MG63 (cell line): ENCODE measurements around the gene ARHGAP27. TPM values are rescaled to one million over a fixed set of nuclear protein-coding genes. Genes with fewer than 3 reads are reported as not detected.
"Not testable (repeated sequence)": the region's sequence is repeated elsewhere in the genome, so short reads cannot be mapped to it uniquely, and the experiment has no call there.

Source experiments
- DNase-seq: peaks from one replicate; pipeline ENCODE4 v3.0.0-alpha.2; 2020
- H3K27me3 ChIP-seq: fragments of 250-450 bp; sonication (Bioruptor Pico); 2 replicates; pipeline ENCODE4 v1.5.1; 2020; ENCODE audit warnings: mild to moderate bottlenecking, moderate library complexity
- H3K36me3 ChIP-seq: fragments of 250-450 bp; sonication (Bioruptor Pico); 2 replicates; pipeline ENCODE4 v1.5.1; 2020; ENCODE audit warnings: mild to moderate bottlenecking, moderate library complexity
- H3K4me3 ChIP-seq: fragments of 250-450 bp; sonication (Bioruptor Pico); 2 replicates; pipeline ENCODE4 v1.5.1; 2020; ENCODE audit warnings: mild to moderate bottlenecking, moderate library complexity
- H3K9me3 ChIP-seq: fragments of 250-450 bp; sonication (Bioruptor Pico); 2 replicates; pipeline ENCODE4 v1.5.1; 2020; ENCODE audit warnings: mild to moderate bottlenecking, moderate library complexity
- total RNA-seq: library from RNA; depleted of rRNA; stranded (reverse); fragments of >200 nt; shearing (Covaris generic); gene quantifications from 2 replicates; pipeline ENCODE4 v1.2.3, GENCODE V29; 2014; ENCODE audit warnings: low replicate concordance; rRNA removed

The ARHGAP27 gene, protein sequence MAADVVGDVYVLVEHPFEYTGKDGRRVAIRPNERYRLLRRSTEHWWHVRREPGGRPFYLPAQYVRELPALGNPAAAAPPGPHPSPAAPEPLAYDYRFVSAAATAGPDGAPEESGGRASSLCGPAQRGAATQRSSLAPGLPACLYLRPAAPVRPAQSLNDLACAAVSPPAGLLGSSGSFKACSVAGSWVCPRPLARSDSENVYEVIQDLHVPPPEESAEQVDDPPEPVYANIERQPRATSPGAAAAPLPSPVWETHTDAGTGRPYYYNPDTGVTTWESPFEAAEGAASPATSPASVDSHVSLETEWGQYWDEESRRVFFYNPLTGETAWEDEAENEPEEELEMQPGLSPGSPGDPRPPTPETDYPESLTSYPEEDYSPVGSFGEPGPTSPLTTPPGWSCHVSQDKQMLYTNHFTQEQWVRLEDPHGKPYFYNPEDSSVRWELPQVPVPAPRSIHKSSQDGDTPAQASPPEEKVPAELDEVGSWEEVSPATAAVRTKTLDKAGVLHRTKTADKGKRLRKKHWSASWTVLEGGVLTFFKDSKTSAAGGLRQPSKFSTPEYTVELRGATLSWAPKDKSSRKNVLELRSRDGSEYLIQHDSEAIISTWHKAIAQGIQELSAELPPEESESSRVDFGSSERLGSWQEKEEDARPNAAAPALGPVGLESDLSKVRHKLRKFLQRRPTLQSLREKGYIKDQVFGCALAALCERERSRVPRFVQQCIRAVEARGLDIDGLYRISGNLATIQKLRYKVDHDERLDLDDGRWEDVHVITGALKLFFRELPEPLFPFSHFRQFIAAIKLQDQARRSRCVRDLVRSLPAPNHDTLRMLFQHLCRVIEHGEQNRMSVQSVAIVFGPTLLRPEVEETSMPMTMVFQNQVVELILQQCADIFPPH
- 0.07 and 1.5 TPM in 2 replicates for total RNA-seq

DNA sequence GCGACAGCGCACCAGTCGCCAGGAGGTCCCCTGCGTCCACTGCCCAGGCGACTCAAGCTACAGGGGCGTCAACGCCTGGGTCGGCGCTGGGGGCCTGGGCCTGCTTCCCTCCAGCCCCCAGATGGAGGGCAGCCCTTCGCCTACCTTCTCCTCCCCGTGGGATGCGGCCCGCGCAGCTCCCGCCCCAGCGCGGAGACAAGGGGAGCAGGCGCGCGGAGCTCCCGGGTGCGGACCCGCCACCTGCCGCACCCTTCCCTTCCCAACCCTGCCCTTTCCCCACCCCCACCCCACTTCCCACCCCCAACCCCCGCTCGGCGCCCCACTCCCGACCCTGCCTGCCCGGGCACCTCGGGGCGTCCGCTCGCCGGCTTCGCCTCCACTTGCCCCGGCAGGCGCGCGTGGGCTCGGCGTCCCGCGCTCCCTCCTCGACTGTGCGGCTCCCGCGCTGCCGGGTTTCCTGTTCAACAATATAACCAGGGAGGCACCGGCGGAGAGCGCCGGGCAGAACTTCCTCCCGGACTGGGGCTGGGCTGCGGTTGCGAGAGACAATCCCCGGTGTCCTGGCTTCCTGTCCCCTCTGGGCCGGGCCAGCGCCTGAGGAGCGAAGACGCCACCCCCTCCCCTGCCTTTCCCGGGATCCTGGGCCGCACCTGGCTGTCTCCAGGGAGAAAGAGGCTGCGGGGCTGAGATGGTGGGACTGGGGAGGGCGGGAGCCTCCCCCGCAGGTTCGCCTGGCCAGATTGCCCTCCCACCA lies at the start of gene ARHGAP27:
Gene ARHGAP27 (minus strand): TSS at position 466 of the 754 bp plus-strand sequence. CDS start 2,591 bp downstream, outside the sequence.
- Histone ChIP-seq H3K27me3 (no peaks in the 10 kb centered on the region; the same call in 1 of the 2 replicates), H3K36me3 (no peaks in the 10 kb centered on the region), H3K4me3 (no peak within 1 kb of the TSS), H3K9me3 (no peaks in the 10 kb centered on the region)
- DNase-seq: no peak

DNA sequence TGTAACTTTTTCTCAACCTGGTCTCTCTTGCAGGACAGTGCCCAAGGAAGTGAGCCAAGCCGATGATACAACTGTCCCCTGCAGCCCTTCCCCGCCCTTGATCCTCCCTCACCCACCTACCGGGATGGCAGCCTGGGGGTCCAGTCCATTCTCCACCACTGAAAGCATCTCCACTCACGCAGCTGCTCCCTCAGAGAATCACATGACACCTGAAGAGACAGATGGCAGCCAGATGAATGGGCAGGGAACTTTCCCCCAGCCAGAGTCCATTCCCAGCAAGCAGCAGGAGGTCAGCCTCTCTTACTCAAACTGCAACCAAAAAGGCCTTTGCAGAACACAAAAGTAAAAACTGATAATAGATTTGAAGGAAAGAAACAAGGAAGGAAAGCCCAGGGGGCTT lies 49.6 kb upstream of the ARHGAP27 start:
- not testable (repeated sequence) for H3K4me3 ChIP-seq, DNase-seq, H3K9me3 ChIP-seq, H3K27me3 ChIP-seq, H3K36me3 ChIP-seq

DNA sequence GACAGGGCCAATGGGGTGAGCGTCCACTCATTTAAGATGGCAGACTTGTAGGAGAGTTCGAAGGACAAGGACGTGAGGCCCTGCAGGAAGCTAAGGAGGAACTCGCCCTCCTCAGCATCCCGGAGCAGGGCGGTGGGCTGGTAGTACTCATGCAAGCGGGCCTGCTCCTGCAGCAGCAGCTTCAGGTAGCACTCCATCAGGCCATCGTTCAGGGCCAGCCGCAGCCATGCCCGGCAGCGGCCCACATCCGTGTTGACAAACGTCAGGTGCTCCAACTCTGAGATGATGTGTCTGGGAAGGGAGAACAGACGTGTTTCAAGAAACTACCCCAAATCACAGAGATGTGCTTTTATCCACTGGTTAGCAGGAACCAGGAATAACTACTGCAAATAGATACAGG lies 42.8 kb upstream of the ARHGAP27 start:
- H3K27me3 ChIP-seq, H3K36me3 ChIP-seq, H3K9me3 ChIP-seq, H3K4me3 ChIP-seq, DNase-seq: not testable (repeated sequence)

DNA sequence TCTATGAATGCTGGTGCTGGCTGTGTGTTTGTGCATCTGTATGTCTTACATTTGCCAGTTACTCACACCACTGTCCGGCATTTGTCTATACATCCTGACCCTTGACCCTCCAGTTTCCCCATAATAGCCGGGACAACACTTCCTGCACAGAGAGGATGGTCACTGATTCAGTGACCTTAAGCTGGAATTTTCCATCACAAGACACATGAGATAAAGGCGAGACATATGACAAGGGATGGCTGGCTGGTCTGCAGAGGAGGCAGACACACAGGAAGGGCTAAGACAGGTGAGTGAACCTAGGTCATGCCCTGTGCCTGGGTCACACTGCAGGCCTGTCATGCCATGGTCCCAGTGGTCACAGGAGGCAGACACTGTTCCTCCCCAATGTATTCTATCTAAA lies 39.6 kb upstream of the ARHGAP27 start:
- H3K4me3 ChIP-seq, H3K27me3 ChIP-seq, H3K9me3 ChIP-seq, H3K36me3 ChIP-seq, DNase-seq: not testable (repeated sequence)

DNA sequence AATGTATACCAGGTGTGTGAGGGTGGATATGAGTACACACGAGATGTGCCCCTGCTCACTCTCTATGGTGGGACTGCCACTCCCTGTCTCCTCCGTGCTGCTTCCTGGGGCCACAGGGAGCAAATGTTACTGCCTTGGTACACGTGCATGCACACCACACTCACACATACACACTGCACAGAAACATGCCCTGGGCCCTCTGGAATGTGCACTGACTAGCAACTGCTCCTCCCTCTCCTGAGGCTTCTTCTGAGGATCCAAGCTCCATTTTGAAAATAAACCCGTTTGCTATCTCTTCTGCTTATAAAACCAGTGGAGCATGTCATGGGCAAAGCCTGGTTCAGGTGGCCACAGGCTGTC lies 36.5 kb upstream of the ARHGAP27 start:
- DNase-seq, H3K27me3 ChIP-seq, H3K36me3 ChIP-seq, H3K9me3 ChIP-seq, H3K4me3 ChIP-seq: not testable (repeated sequence)

DNA sequence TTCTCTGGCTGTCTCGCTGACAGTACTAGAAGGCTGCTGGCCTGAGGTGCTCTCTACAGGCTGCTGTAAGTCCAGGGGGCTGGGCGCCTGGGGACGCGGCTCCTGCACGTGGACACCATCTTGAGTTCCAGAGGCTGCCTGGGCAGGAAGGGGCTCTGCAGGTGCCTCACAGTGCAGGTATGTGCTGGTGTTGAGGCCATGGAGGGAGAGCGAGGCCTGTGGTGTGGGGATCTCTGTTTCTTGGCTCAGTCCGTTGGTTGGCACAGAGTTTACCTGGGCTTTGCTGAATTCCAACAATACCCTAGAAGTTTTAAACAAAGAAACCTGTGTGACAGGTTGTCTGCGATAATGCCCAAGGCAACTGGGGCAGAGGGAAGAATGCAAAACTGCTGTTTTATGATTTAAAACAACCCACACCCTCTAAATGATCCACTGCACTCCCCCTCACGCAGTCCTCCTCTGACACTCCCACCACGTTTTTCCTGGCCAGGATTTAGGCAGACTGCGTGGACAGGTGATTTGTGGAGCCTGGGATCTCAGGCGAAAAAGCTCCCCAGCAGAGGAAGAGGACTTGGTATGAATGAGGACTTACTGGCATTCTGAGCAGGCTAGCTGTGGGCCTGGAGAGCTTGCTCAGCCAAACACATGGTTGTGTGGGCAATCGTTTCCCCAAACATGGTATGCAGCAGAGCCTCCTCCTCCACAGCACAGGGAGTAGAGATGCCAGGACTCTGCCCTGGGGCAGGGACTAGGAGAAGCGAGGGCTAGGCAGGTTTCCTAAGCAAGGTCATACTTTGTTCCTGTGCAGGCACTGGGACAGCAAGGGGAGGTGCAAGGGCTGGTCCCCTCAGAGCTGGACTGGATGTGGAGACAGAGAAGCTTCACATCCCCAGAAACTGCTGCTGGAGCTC lies 35.9 kb upstream of the ARHGAP27 start:
- not testable (repeated sequence) for H3K27me3 ChIP-seq, DNase-seq, H3K4me3 ChIP-seq, H3K9me3 ChIP-seq, H3K36me3 ChIP-seq

DNA sequence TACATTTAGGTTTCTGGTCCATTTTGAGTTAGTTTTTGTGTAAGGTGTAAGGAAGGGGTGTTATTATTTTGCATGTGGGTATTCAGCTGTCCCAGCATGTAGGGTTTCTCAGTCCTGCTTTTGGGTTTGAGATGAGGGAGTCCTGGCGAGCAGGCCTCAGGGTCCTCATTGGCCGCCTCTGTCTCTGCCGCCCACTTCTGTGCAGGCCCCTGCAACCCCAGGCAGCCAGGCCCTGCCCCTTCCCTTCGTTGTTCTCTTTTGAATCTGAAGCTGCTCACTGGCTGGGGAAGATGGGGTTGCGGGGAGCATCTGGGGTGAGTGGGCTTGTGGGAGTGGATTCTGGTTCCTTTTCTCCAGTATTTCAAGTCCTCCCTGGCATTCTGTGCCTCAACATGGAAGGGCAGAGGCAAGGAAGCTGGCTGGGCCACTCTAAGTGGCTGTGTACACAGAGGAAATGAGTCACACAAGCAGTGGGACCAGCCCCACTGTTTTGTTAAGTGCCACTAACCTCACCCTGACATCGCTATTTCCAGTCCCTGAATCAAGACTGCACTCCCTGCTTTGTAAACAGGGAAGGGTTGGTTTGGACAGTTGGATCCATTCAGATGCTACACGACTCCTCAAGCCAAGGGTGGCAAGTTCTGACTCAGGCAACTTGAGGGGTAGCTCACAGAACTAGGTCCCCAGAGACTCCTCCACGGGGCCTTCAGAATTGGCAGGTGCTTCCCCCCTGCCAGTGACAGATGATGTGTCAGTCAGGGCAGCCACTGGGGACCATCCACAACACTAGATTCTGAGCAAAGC lies 29.1 kb upstream of the ARHGAP27 start:
- peak; percentile 39 for DNase-seq
- H3K27me3 ChIP-seq, H3K9me3 ChIP-seq, H3K36me3 ChIP-seq, H3K4me3 ChIP-seq: not testable (repeated sequence)

DNA sequence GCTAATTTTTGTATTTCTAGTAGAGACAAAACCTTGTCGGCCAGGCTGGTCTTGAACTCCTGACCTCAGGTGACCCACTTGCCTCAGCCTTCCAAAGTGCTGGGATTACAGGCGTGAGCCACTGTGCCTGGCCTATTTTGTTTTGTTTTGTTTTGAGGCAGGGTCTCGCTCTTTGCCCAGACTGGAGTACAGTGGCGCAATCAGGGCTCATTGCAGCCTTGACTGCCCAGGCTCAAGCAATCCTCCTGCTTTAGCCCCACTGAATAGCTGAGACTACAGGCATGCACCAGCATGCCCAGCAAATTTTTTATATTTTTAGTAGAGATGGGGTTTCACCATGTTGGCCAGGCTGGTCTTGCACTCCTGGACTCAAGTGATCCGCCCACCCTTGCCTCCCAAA lies 27.8 kb upstream of the ARHGAP27 start:
- H3K36me3 ChIP-seq, DNase-seq, H3K9me3 ChIP-seq, H3K27me3 ChIP-seq, H3K4me3 ChIP-seq: not testable (repeated sequence)

DNA sequence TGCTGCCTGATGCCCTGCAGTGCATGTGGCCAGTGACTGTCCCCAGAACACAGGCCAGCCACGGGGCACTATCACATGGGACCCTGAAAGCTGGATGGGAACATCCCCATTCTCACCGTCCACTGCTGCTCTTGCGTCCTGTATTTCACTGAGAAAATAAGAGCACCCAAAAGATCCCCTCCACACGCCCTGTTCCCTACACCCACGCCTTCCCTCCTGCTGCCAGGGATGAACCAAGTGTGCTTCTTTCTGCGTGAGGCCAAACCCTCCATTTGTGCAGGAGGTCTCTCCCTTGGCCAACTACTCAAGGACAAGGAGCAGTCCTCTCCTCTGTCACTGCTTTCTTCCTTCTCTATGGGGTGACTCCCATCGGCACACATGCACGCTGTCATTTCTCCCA lies 21.7 kb upstream of the ARHGAP27 start:
- not testable (repeated sequence) for H3K9me3 ChIP-seq, H3K4me3 ChIP-seq, H3K27me3 ChIP-seq, H3K36me3 ChIP-seq, DNase-seq

DNA sequence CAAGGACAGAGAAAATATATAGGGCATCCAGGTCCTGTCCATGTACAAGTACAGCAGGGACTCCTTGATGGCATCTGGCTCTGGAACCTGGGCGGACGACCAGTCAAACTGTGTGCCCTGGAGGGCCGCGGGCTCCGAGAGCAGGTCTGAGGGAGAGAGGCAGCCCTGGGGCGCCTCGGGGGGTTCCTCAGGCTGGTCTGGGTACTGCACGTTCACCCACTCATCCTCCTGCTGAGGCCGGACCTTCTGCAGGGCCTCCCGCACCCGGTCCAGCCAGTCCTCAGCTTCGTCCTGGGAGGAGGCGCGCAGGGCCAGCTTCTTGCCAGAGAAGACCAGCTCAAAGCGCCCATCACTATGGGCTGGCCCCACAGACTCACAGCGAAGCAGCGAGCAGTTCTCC lies 21.1 kb upstream of the ARHGAP27 start:
- not testable (repeated sequence) for DNase-seq, H3K9me3 ChIP-seq, H3K4me3 ChIP-seq, H3K27me3 ChIP-seq, H3K36me3 ChIP-seq

DNA sequence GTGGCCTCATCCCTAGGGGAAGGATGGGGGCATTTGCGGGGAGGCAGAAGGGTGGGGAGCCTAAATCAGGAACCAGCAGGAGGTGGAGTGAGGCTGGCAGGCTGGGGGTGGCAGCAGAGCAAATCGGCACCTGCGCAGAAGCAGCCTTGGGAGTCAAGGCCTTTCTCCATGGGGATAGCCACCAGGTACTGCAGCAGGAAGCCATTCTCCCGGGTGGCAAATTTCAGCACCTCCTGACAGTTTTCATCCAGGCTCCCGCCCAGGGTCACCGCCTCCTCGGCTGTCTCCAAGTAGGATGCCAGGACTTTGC lies 20.5 kb upstream of the ARHGAP27 start:
- H3K27me3 ChIP-seq, H3K4me3 ChIP-seq, H3K36me3 ChIP-seq, H3K9me3 ChIP-seq, DNase-seq: not testable (repeated sequence)

DNA sequence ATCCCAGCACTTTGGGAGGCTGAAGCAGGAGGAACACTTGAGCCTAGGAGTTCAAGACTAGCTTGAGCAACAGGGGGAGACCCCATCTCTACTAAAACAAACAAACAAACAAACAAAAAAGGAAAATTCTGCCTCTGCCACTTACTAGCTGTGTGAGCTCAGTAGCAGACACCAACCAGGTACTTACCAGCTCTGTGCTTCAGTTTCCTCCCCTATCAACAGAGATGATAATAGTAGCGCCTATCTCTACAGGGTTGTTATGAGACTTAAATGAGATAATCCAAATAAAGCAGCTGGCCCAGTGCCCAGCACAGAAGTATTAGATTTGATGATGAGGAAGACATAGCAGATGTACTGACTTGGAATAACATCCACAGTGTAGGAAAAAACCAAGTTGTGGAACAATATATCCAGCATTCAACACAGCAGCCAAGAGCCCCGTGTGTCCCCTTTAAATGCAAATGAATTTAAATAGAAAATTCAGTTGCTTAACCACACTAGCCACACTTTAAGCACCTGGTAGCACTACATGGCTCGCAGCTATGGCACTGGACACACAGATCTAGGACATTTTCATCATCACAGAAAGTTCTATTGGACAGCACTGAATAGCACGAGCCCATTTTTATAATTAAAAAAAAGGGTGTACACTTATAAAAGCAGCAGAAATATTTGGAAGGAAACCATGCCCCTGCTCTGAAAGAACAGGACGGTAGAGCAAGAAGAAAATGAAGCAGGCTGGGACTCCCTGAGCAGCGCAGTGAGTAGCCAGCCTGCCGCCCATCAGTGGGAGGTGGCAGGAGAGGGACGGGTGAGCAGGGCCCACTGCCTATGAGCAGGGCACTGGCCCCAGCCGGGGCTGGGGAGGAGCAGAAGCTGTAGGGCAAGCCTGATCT lies 19.9 kb upstream of the ARHGAP27 start:
- not testable (repeated sequence) for H3K9me3 ChIP-seq, H3K4me3 ChIP-seq, H3K36me3 ChIP-seq, H3K27me3 ChIP-seq, DNase-seq

DNA sequence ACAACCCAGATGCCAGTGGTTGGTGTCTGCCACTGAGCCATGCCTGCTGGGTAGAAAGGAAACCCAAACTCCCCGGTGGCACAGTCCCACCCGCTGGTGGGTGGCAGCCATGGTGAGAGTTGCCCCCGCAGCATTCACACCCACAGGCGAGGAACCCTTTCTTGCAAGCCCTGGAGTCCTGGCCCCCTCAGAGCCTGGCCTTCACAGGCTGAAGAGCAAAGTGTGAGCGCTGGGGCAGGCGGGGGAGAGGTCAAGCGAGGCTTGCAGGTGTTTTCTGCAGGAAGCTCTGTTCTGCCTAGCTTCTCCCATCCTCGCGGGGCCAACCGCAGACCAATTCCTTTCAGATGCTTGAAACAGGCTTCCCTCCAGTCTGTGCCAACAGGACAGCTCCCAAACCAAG lies 19.0 kb upstream of the ARHGAP27 start:
- H3K36me3 ChIP-seq, DNase-seq, H3K4me3 ChIP-seq, H3K27me3 ChIP-seq, H3K9me3 ChIP-seq: not testable (repeated sequence)

DNA sequence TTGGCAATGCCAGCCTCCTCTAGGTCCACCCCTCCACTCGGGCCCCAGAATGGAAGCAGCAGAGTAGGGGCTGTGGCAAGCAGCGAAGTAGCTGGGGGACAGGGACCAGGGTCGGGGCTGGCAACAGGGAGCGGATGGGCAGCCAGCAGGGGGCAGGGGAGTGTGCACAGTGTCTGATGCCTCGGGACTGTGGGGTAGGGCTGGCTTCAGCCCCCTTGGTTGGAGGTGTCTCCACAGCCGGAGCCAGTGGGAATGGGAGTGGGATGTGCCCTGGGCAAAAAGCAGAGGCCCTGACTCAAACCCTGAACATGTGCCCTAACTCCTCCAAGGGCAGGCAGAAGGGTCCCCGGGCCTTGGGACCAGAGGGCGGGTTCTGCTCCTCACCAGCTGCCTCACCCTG lies 18.5 kb upstream of the ARHGAP27 start:
- DNase-seq: no peak
- no peaks in the 10 kb centered on the region for H3K27me3 ChIP-seq
- H3K4me3 ChIP-seq: no peak overlapping the region
- no peaks in the 10 kb centered on the region for H3K9me3 ChIP-seq
- peaks cover 2% of the 10 kb centered on the region; the same call in 1 of the 2 replicates for H3K36me3 ChIP-seq
